Fibroblast of gingiva (primary cell): Measurements from ENCODE around the gene RNASE13.
"Not testable (repeated sequence)": the region's sequence is repeated elsewhere in the genome, so short reads cannot be mapped to it uniquely, and the experiment has no call there.

Source experiments
- DNase-seq: peaks from one replicate; pipeline ENCODE4 v3.0.0-alpha.2; 2011; ENCODE audit warnings: low read depth

Gene RNASE13

DNA sequence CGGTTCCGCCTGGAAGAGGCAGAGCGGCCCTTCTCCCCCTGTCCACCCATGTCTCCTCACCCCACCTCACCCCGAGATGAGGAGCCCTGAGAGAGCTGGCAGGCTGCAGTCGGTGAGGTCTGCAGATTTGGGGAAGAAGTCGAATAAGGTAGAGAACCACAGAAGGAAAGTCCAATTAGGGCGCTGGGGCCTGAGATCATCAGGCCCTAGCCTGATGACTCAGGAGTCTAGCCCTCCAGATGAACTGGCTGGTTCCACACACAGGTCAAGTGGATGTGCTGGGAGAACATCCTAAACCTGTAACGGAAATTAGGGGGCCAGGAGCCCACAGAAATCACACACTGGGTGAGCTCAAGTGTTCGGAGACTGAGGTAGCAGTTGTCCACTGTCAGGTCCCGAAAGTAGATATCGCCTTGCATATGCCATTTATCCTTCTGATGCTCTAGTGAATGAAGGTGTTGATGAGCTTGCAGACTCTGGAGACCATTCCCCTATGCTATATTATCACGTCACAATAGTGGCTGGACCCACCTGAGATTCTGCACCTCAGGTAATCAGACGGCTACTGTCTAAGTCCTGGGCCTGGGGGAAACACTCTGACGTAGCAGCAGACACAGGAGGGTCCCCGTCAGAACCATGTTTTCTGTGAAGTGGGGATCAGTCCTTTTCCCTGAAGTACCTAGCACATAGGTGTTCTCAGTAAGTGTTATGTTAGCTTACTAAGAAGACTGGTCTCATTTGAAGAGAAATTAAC, 45.7 kb downstream of the RNASE13 start:
- no peak for DNase-seq

DNA sequence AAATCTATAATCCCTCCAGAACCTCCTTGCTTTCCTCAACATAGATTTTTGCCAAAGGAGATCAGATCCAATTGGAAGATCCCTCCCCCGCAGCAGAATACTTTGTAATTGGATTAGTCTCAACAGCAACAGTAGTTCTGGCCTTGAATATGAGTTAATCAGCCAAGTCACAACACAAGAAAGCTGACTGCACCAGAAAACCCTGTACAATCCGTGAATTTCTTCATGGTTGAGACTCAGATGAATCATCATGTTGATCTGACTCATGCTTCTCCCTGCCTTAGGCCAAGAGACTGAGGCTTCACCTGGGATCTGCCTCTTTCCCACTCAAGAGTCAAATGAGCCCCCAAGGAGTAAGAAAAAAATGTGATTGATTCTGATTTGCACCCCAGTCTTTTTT, 47.8 kb downstream of the RNASE13 start:
- DNase-seq = peak; percentile 90

DNA sequence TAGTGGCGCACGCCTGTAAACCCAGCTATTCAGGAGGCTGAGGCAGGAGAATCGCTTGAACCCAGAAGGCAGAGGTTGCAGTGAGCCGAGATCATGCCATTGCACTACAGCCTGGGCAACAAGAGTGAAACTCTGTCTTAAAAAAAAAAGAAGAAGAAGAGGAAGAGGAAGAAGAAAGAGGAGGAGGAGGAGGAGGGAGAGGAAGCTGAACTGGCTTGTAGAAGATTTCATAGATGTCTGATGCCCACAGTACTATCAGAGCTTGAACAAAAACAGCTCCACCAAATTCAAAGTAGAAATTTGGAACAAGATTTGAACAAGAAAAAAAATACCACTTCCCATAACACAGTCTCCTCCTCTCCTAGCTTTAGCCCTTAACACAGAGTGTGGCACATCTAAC, 49.0 kb downstream of the RNASE13 start:
- DNase-seq = not testable (repeated sequence)
